CD4-positive, alpha-beta T cell (primary cell): ENCODE results near the gene RPP25L. TPM values are rescaled to one million over a fixed set of nuclear protein-coding genes. Genes with fewer than 3 reads are reported as not detected.

Source experiments
- ATAC-seq: fragments of 200-7000 bp; cut with Tn5 transposase; one replicate; pipeline ENCODE4 v1.10.0; 2022; ENCODE audit warnings: mild to moderate bottlenecking; ENCODE audit not compliant: poor library complexity
- CTCF ChIA-PET: fragments of 350-600 bp; sonication (Branson Sonifier 250); formaldehyde crosslinking; loops from one replicate; lab custom pipeline; 2021; ENCODE audit warnings: antibody characterized with exemption, inconsistent platforms; lab: Charles Lee
- POLR2A ChIA-PET: fragments of 350-600 bp; sonication (Branson Sonifier 250); formaldehyde crosslinking; loops from one replicate; lab custom pipeline; 2021; ENCODE audit warnings: antibody characterized with exemption, inconsistent platforms; lab: Charles Lee
- DNase-seq, 14 experiments: peaks; one replicate each; pipeline ENCODE4 v3.0.0-alpha.2; 2013 to 2020; ENCODE audit warnings: mixed read lengths in 2 of 14
- H3K27ac ChIP-seq, 2 donors: one replicate each; pipeline versions ENCODE4 v1.5.1 to v1.7.0; 2013; ENCODE audit warnings: low read length in 2 of 2, low read depth in 1 of 2, mild to moderate bottlenecking in 1 of 2
- H3K27me3 ChIP-seq, 2 experiments: 1 replicate in 1 of 2; 2 replicates in 1 of 2; pipeline versions ENCODE4 v1.6.1 to v1.7.0; 2013; ENCODE audit warnings: low read length in 2 of 2, control low read depth in 1 of 2, mild to moderate bottlenecking in 1 of 2, moderate library complexity in 1 of 2; ENCODE audit not compliant: insufficient read depth in 2 of 2, control insufficient read depth in 1 of 2
- H3K36me3 ChIP-seq: one replicate; pipeline ENCODE4 v1.6.1; 2013; ENCODE audit warnings: low read length, control low read depth; ENCODE audit not compliant: insufficient read depth
- H3K4me1 ChIP-seq: one replicate; pipeline ENCODE4 v1.6.1; 2013; ENCODE audit warnings: low read length, control low read depth; ENCODE audit not compliant: insufficient read depth
- H3K4me3 ChIP-seq: one replicate; pipeline ENCODE4 v1.5.1; 2013; ENCODE audit warnings: mild to moderate bottlenecking, low read length, moderate library complexity
- H3K9me3 ChIP-seq, 2 experiments: 1 replicate in 1 of 2; 2 replicates in 1 of 2; pipeline versions ENCODE4 v1.6.1 to v1.7.0; 2013; ENCODE audit warnings: low read length in 2 of 2, mild to moderate bottlenecking in 2 of 2, control low read depth in 1 of 2, moderate library complexity in 1 of 2; ENCODE audit not compliant: control insufficient read depth in 1 of 2, insufficient read depth in 1 of 2
- H3K27ac Mint-ChIP-seq: one replicate; pipeline ENCODE4 v1.8.0; 2020; ENCODE audit warnings: mixed read lengths
- H3K27me3 Mint-ChIP-seq: one replicate; pipeline ENCODE4 v1.8.0; 2021; ENCODE audit warnings: mixed read lengths
- H3K36me3 Mint-ChIP-seq: one replicate; pipeline ENCODE4 v1.8.0; 2021; ENCODE audit warnings: low read depth, mixed read lengths
- H3K4me1 Mint-ChIP-seq: one replicate; pipeline ENCODE4 v1.8.0; 2021; ENCODE audit warnings: low read depth, mixed read lengths
- H3K4me3 Mint-ChIP-seq: one replicate; pipeline ENCODE4 v1.8.0; 2020; ENCODE audit warnings: mild to moderate bottlenecking, mixed read lengths
- H3K9me3 Mint-ChIP-seq: one replicate; pipeline ENCODE4 v1.8.0; 2020; ENCODE audit warnings: mixed read lengths
- intact Hi-C, 2 experiments: fragments of 100-400 bp; cut with DNase I in 1 of 2; cut with micrococcal nuclease in 1 of 2; formaldehyde crosslinking; loops; one replicate each; pipeline versions ENCODE4 v1.15.1 to v1.9.0; 2023 to 2025; cut with DNase I, micrococcal nuclease
- total RNA-seq, 174 experiments: library from RNA in 2 of 174; stranded (reverse) in 2 of 174; gene quantifications; one replicate each; pipeline ENCODE4 v1.2.3 and lab custom pipeline; 2021 to 2026
- TF ChIP-seq, protein P1 (sequence below): fragments of 200-600 bp; IDR thresholded peaks from one replicate; pipeline ENCODE4 v1.8.0; 2022; ENCODE audit warnings: antibody characterized with exemption, mild to moderate bottlenecking

The RPP25L gene
- total RNA-seq, 2 experiments from 2014 or later: 4.6 to 5.7 TPM

DNA sequence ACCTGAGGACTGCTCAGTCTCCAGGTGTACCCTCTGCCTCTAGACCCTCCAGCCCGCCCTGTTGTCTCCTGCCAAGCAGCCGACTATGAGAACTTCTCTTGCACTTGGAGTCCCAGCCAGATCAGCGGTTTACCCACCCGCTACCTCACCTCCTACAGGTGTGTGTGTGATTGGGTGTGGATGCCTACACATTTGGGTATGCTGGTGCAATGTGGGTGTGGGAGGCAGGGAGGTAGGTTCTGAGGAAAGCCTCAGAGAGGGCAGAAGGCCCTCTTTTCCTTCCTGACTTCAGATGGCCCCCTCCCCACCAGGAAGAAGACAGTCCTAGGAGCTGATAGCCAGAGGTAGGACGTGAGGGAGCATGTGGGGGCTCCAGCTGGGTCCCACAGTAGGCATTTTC lies 45.1 kb upstream of the RPP25L start:
- intact Hi-C loops: no loop called here
- DNase-seq (no peak), ATAC-seq (no peak)
- no peaks in the 10 kb centered on the region for H3K27me3 ChIP-seq
- ChIA-PET CTCF (interaction anchor here (1.0 to 3.1 kb wide), 2 partner anchors 10 to 23 kb away, joined by 3 to 8 read pairs; partner anchors contain the start of gene GALT), POLR2A (interaction anchor here (2.0 to 2.2 kb wide), 2 partner anchors 8 to 10 kb away, joined by 6 to 13 read pairs; partner anchors contain the start of gene GALT)
- H3K4me3 ChIP-seq: no peak overlapping the region
- H3K9me3 ChIP-seq: no peaks in the 10 kb centered on the region
- peaks cover 35% of the 10 kb centered on the region for H3K36me3 ChIP-seq
- no peak overlapping the region for H3K27ac ChIP-seq
- Mint-ChIP-seq H3K4me1 (peaks cover 32% of the 10 kb centered on the region), H3K27me3 (no peaks in the 10 kb centered on the region), H3K27ac (no peak overlapping the region), H3K36me3 (peaks cover 26% of the 10 kb centered on the region), H3K9me3 (no peaks in the 10 kb centered on the region), H3K4me3 (no peak overlapping the region)
- peaks cover 48% of the 10 kb centered on the region for H3K4me1 ChIP-seq
- TF ChIP-seq, protein P1, sequence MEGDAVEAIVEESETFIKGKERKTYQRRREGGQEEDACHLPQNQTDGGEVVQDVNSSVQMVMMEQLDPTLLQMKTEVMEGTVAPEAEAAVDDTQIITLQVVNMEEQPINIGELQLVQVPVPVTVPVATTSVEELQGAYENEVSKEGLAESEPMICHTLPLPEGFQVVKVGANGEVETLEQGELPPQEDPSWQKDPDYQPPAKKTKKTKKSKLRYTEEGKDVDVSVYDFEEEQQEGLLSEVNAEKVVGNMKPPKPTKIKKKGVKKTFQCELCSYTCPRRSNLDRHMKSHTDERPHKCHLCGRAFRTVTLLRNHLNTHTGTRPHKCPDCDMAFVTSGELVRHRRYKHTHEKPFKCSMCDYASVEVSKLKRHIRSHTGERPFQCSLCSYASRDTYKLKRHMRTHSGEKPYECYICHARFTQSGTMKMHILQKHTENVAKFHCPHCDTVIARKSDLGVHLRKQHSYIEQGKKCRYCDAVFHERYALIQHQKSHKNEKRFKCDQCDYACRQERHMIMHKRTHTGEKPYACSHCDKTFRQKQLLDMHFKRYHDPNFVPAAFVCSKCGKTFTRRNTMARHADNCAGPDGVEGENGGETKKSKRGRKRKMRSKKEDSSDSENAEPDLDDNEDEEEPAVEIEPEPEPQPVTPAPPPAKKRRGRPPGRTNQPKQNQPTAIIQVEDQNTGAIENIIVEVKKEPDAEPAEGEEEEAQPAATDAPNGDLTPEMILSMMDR: no peak

DNA sequence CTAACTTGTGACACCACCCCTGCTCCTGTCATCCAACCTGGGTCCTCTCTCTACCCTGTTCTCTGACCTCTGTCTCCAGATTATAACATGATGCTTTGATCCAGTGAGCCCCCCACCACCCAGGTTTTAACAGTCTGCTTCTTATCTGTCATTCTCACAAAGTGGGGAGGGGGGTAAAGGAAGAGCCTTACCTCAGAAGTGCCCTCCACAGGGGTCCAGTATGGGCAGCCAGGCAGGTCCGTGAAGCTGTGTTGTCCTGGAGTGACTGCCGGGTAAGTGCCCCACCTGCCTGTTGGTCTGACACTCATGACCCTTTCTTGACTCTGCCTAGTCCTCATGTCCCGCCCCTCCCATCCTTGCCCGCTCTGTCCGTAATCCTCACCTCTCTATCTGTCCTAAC lies 43.5 kb upstream of the RPP25L start:
- intact Hi-C loops: no loop called here
- Mint-ChIP-seq H3K9me3 (no peaks in the 10 kb centered on the region), H3K4me1 (peaks cover 24% of the 10 kb centered on the region), H3K36me3 (peaks cover 19% of the 10 kb centered on the region), H3K27me3 (no peaks in the 10 kb centered on the region), H3K27ac (no peak overlapping the region), H3K4me3 (no peak overlapping the region)
- Histone ChIP-seq H3K4me3 (no peak overlapping the region), H3K27me3 (no peaks in the 10 kb centered on the region), H3K27ac (no peak overlapping the region), H3K9me3 (no peaks in the 10 kb centered on the region), H3K4me1 (peaks cover 42% of the 10 kb centered on the region), H3K36me3 (peaks cover 33% of the 10 kb centered on the region)
- TF ChIP-seq, protein P1: no peak
- DNase-seq (no peak), ATAC-seq (no peak)
- ChIA-PET POLR2A (interaction anchor here (0.9 to 2.2 kb wide), 2 partner anchors 9 to 18 kb away, joined by 4 to 13 read pairs; partner anchors contain the start of genes GALT and SIGMAR1), CTCF (interaction anchor here (3.1 kb wide), 1 partner anchor 9 kb away, joined by 8 read pairs; the partner anchor contains the start of gene GALT)

DNA sequence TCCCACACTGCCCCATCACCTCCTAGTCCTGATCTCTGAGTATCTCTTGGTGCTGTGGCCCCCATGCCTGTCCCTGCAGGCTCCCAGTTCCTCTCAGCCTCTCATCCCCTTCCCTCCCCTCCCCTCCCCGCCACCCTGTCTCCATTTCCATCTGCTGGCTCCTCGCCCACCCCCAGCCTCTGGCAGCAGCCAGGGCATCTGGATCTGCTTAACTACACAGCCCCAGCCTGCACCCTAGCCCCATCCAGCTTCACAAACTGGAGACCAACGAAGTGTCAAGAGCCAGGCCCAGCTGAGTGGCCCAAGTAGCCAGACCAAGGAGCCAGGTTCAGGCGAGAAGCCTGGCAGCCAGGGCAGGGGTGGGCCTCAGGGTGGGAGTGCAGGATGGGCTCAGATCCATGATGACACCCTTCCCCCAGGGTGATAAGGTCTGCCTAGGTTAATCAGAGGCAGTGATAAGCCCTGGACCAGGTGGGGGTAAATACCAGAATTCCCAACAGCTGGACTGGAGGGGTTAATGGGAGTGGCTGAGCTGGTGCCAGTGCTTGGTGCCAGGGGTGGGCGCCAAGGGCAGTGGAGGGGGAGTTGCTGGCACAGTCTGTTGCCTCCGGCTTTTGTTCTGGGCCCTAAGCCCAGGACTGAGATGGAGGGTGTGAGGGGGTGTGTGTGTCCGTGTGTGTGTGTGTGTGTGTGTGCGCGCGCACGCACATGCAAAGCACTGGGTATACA lies 42.6 kb upstream of the RPP25L start:
- POLR2A ChIA-PET: interaction anchor here (0.9 to 1.2 kb wide), 2 partner anchors 9 to 17 kb away, joined by 4 read pairs; partner anchors contain the start of gene SIGMAR1
- no peak for ATAC-seq

More for the DNA sequence above, 42.6 kb upstream of the RPP25L start:
- CTCF ChIA-PET: no interaction called here
- H3K27ac ChIP-seq: no peak overlapping the region
- DNase-seq: no peak
- peaks cover 34% of the 10 kb centered on the region for H3K4me1 ChIP-seq
- no peaks in the 10 kb centered on the region for H3K9me3 ChIP-seq
- peaks cover 21% of the 10 kb centered on the region for H3K36me3 Mint-ChIP-seq
- intact Hi-C loops: no loop called here
- peaks cover 33% of the 10 kb centered on the region for H3K36me3 ChIP-seq
- TF ChIP-seq, protein P1: no peak
- H3K27me3 ChIP-seq: no peaks in the 10 kb centered on the region
- no peak overlapping the region for H3K4me3 ChIP-seq
- H3K4me3 Mint-ChIP-seq: no peak overlapping the region
- H3K27me3 Mint-ChIP-seq: no peaks in the 10 kb centered on the region
- no peaks in the 10 kb centered on the region for H3K9me3 Mint-ChIP-seq
- H3K4me1 Mint-ChIP-seq: peaks cover 24% of the 10 kb centered on the region
- H3K27ac Mint-ChIP-seq: no peak overlapping the region
